Jurkat, Clone E6-1 (cell line): ENCODE measurements around the gene HGF.

Source experiments
- DNase-seq: peaks from one replicate; pipeline ENCODE4 v3.0.0-alpha.2; 2011; ENCODE audit warnings: low read depth, low spot score
- H3K4me3 ChIP-seq: 2 replicates; pipeline ENCODE4 v1.5.1; 2011; ENCODE audit warnings: mild to moderate bottlenecking, low read length, control low read depth, moderate library complexity

Gene HGF

GRCh38 chr7:81777697-81778096, 7.8 kb upstream of the HGF start:
- H3K4me3 ChIP-seq, result no peak overlapping the region
- DNase-seq, result no peak

- H3K4me3 ChIP-seq, result no peak overlapping the region
- DNase-seq, result no peak
These were observed 7.2 kb upstream of the HGF start for GRCh38 chr7:81776948-81777630.

- DNase-seq, result no peak
These were observed 6.3 kb upstream of the HGF start for GRCh38 chr7:81776161-81776560.

DNA sequence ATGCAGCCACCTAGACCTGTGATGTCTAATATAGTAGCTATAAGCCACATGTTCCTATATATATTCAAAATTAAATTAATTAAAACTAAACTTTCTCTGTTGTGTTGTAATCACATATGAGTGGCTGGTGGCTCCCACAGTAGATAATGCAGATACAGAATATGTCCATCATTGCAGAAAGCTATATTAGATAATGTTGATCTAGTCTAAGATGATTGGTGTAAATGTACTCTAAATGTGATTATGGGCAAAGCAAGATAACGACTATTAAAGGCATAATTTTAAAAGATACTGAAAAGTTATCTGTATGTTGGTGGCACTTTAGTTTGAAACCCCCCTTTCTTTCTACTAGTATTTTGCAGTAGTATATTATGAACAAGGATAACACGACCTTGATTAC, 5.7 kb upstream of the HGF start:
- no peak overlapping the region for H3K4me3 ChIP-seq
- no peak for DNase-seq

More at GRCh38 chr7:81776161-81776560, 6.3 kb upstream of the HGF start:
- no peak overlapping the region for H3K4me3 ChIP-seq

- no peak for DNase-seq
- no peak overlapping the region for H3K4me3 ChIP-seq
These were observed 4.7 kb upstream of the HGF start for GRCh38 chr7:81774551-81774950.

- DNase-seq, result no peak
- no peak overlapping the region for H3K4me3 ChIP-seq
These were observed 929 bp upstream of the HGF start for GRCh38 chr7:81770728-81771223.

GRCh38 chr7:81768951-81769778, 682 bp downstream of the HGF start:
- DNase-seq, result no peak
- H3K4me3 ChIP-seq, result no peak overlapping the region

- DNase-seq, result no peak
- H3K4me3 ChIP-seq, result no peak overlapping the region
These were observed 1.9 kb downstream of the HGF start for GRCh38 chr7:81767926-81768325.

DNA sequence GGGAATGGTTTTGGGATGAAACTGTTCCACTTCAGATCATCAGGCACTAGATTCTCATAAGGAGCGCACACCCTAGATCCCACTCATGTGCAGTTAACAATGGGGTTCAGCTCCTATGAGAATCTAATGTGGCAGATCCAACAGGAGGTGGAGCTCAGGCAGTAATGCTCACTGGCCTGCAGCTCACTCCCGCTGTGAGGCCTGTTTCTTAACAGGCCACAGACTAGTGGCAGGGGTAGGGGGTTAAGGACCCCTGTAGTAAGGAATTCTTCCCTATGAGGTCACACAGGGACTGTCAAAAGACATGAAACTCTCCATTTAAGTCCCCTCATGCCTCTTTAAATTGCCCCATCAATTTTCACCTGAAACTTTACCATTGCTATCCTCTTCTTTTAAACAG, 8.0 kb downstream of the HGF start:
- DNase-seq, result no peak
- no peak overlapping the region for H3K4me3 ChIP-seq

- H3K4me3 ChIP-seq, result no peak overlapping the region
- DNase-seq, result no peak
These were observed 8.8 kb downstream of the HGF start for GRCh38 chr7:81761031-81761430.

GRCh38 chr7:81754918-81755696, 14.7 kb downstream of the HGF start:
- no peak for DNase-seq
- H3K4me3 ChIP-seq, result no peak overlapping the region

DNA sequence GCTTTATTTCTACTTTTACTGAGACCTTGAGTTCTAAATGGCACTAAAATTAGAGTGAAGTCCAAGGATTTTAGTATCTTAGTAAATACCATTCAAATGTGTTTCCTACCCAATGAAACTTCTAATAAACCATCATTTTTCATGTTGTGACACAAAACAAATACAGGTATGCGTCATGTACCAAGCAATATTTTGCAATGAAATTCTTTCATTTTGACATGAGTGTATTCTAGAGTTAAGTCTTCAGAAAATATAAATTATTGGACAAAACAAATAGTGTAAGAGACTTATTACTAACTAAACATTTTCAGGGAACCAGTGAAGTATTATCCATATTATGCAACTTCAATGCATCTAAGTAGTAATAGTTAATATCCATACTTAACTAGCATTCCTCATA, 16.5 kb downstream of the HGF start:
- no peak overlapping the region for H3K4me3 ChIP-seq
- DNase-seq, result no peak

GRCh38 chr7:81752318-81752714, 17.5 kb downstream of the HGF start:
- DNase-seq, result no peak
- H3K4me3 ChIP-seq, result no peak overlapping the region

GRCh38 chr7:81751619-81752317, 18.1 kb downstream of the HGF start:
- no peak for DNase-seq
- H3K4me3 ChIP-seq, result no peak overlapping the region

- DNase-seq, result no peak
- H3K4me3 ChIP-seq, result no peak overlapping the region
These were observed 24.2 kb downstream of the HGF start for GRCh38 chr7:81745637-81746036.

DNA sequence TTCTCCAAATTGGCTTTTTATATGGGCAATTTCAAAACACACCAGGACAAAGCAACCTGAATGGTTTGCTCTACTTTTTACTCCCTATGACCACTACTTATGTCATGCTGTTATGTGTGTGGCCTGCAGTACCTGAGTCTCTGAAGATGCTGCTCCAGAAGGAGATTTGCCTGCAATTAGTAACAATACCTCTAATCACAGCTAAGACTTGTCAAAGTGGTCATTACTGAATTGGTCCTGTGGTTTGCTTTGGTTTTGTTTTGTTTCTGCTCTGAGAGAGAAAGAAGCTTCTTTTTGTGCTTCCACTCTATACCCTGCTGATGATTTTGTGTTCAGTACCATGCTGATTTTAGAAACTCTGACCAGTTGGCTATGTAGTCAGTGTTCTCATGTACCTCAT, 25.5 kb downstream of the HGF start:
- DNase-seq, result no peak
- no peak overlapping the region for H3K4me3 ChIP-seq

GRCh38 chr7:81743665-81744064, 26.2 kb downstream of the HGF start:
- no peak for DNase-seq
- H3K4me3 ChIP-seq, result no peak overlapping the region

DNA sequence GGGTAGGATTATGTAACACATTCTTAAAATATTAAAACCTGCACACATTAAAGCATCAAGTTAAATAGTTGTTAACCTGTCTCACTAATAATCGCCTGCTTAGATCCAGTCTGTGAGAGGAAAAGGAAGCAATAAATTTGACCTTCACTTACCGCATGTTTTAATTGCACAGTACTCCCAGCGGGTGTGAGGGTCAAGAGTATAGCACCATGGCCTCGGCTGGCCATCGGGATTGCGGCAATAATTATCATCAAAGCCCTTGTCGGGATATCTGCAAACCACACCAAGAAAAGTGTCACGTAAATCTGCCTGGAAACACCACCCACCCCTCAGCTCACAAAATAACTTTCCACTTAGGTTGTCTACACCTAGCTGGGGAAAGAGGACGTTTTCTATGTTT, 26.6 kb downstream of the HGF start:
- H3K4me3 ChIP-seq, result no peak overlapping the region
- no peak for DNase-seq

- no peak overlapping the region for H3K4me3 ChIP-seq
- no peak for DNase-seq
These were observed 29.4 kb downstream of the HGF start for GRCh38 chr7:81740403-81740802.
